Fibroblast of pulmonary artery (primary cell): ENCODE measurements around the gene TRIO.
A peak's percentile ranks its signal among the peaks of the same experiment; 100 is the strongest.

ENCODE experiments used
- DNase-seq: peaks from one replicate; pipeline ENCODE4 v3.0.0-alpha.2; 2010; ENCODE audit warnings: low read depth
- H3K4me3 ChIP-seq: replicated peaks from 2 replicates; pipeline ENCODE4 v1.5.1; 2011; ENCODE audit warnings: low read depth, mild to moderate bottlenecking, control low read depth, low read length, moderate library complexity
- TF ChIP-seq, protein P1 (sequence below): IDR thresholded peaks from 2 replicates; pipeline ENCODE4 v1.5.1; 2011; ENCODE audit warnings: mild to moderate bottlenecking, control low read depth, low read length, inconsistent platforms; ENCODE audit errors: missing control alignments

Gene TRIO

DNA sequence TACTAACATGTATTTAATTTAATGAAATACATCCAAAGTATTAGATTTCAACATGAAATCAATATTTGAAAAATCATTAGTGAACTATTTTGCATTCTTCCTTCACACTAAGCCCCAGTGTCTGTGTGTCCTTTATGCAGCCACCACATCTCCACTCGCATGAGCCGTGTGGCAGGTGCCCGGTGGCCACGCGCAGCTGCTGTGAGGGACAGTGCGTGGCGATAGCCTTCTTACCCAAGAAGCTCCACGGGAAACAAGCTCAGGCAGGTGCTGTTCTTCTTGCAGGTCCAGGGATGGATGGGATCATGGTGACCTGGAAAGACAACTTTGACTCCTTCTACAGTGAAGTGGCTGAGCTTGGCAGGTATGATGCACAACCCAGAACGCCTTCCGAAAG, 359.1 kb downstream of the TRIO start:
- TF ChIP-seq, protein P1, sequence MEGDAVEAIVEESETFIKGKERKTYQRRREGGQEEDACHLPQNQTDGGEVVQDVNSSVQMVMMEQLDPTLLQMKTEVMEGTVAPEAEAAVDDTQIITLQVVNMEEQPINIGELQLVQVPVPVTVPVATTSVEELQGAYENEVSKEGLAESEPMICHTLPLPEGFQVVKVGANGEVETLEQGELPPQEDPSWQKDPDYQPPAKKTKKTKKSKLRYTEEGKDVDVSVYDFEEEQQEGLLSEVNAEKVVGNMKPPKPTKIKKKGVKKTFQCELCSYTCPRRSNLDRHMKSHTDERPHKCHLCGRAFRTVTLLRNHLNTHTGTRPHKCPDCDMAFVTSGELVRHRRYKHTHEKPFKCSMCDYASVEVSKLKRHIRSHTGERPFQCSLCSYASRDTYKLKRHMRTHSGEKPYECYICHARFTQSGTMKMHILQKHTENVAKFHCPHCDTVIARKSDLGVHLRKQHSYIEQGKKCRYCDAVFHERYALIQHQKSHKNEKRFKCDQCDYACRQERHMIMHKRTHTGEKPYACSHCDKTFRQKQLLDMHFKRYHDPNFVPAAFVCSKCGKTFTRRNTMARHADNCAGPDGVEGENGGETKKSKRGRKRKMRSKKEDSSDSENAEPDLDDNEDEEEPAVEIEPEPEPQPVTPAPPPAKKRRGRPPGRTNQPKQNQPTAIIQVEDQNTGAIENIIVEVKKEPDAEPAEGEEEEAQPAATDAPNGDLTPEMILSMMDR, result no peak
- no peak for DNase-seq
- H3K4me3 ChIP-seq, result no peak overlapping the region

DNA sequence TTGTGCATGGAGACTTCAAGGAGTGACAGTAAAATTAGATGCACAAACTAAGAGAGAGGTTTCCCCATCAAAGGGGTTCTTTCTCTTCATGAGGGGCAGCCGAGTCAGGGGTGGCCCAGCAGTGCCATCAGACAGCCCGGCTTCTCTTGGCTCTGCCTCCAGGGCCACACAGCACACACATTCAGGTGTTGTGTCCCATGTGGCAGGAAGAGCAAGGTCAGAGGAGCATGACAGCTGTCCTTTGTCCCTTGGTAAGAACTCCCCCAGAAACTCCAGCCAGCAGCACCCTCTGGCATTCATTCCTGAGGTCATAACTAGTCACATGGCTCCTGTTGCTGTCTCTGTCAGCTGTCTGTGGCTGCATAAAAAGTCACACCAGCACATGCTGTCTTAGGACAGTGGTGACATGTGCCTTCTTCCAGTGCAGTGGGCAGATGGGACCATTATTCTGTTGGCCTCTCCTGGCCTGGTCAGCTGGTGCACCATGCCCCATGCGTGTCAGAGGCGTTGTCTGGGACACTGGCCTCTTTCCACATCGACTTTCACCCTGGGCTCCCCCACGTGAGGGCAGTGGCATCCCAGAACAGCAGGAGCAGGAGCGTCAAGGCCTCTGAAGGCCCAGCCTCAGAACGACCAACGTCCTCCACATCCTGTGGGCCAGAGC, 360.0 kb downstream of the TRIO start:
- no peak for DNase-seq
- H3K4me3 ChIP-seq, result no peak overlapping the region
- TF ChIP-seq, protein P1, result no peak

DNA sequence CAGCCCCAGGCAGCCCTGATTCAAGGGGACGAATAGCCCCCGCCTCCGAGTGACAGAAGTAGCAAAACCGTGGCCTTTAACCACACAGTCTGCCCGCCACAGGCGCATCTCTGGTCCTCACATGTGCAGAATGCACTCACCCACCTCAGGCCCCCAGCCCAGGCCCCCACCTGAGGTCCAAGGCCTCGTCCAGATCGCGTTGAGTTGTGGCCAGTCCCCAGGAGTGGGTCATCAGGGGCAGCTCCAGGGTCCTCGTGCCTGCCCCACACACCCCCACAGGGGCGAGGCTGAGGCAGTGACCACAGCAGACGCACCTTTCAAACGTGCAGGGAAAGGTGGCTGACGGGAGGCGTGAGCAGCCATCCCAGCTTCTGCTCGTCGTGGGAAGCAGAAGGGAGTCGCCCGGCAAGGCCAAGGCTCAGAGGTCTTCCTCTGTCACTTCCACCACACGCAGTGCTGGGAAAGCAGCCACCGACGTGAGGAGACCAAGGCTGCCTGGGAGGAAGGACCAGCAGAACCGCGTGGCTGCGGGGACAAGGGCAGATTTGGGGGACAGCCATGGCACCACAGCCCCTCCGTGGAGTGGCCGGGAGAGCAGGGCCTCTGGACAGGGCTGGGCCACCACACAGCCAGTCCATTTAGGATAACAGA, 360.7 kb downstream of the TRIO start:
- H3K4me3 ChIP-seq, result no peak overlapping the region
- TF ChIP-seq, protein P1, result no peak
- no peak for DNase-seq

DNA sequence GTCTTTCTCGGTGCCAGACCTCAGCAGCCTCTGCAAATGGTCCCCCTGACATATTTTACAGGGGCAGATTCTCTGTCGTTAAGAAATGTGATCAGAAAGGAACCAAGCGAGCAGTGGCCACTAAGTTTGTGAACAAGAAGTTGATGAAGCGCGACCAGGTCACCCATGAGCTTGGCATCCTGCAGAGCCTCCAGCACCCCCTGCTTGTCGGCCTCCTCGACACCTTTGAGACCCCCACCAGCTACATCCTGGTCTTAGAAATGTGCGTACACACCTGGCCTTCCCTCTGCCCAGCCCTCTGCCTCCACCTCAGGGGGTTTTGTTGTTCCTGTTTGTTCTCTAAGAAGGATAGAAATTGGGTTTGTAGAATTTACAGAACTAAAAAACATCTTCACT, 361.2 kb downstream of the TRIO start:
- TF ChIP-seq, protein P1, result no peak
- DNase-seq, result no peak
- no peak overlapping the region for H3K4me3 ChIP-seq

DNA sequence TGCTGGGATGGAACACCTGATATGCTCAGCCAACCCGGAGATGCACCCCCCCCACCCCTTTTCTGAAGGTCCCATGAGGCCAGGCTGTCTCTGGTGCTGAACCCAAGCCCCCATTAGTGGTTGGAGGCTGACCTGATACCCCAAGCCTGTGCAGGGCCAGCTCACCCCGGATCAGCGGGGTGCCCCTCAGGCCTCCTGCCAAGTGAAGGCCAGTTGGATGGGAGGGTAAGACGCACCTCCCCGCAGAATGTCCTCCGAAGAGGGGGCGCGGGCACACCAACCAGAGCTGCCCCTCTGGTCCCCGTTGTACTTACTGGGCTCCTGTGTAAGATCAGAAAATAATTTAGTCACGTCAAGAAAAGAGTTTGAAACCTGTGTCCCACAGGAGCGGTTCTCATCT, 361.7 kb downstream of the TRIO start:
- no peak overlapping the region for H3K4me3 ChIP-seq
- TF ChIP-seq, protein P1, result no peak
- no peak for DNase-seq

DNA sequence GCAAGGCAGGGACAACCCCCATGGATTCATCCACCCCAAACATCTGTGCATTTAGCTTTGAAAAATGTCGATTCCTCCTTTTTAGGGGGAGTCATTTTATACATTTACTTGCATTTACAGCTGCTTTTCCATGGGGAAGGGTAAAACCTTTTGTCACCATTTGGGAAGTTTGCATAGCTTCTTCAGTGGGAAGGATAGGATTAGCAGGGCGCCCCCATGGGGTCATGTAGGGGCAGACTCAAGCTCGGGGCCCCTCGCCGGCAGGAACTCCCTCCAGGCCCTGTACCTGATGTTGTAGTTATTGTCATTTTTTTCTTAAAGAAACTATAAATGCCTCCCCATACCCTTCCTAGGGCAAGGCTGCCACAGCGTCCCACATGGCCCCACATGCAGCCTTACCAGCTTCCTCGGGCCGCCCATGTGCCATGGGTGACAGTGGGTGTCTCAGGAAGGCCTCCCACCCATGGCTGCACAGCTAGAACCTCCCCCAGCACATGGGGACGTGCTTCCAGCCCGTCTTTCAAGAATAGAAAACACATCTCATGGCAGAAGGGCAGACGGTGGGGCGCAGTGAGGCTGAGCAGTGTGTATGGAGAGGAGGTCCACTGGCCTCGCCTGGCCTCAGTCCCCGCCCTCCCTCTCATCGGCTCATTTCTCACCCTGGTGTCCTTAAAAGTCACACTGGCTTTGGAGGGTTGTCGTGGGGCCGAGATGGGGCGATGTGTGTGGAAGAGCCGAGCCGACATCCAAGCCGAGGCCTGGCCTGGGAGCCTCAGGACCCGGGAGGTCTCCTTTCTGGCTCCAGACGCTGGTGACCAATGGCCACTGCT, 362.4 kb downstream of the TRIO start:
- DNase-seq, result no peak
- H3K4me3 ChIP-seq, result no peak overlapping the region
- TF ChIP-seq, protein P1, result peak; percentile 15
